ENCODE results near the gene TSFM. TPM values are rescaled to one million over a fixed set of nuclear protein-coding genes. Genes with fewer than 3 reads are reported as not detected.

Gene TSFM
- total and polyA plus RNA-seq, 8 donors = 7.2 to 16.7 (median 13.5) TPM

DNA sequence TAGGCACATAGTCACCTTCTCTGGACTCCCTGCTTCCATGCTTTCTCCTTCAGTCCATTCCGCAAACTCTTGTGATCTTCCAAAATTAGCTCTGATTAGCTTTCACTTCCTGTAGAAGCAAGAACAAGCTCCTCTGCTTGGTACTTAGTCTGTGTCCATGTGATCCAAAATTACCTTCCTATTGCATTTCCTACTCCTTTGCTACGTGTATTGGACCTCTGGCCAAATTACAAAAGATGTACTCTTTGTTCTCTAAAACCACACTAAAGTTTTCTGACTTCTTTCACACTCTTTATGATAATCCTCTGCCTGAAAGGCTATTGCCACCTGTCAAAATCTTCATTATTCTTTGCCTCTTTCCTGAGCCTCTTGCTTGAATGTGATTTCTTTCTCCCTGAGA, 786 bp upstream of the TSFM start:
- intact Hi-C loops (cut with DNase I) = no loop called here
- H3K27ac ChIP-seq = peak overlapping the region in 2 of 4 donors; percentile 20 to 23
- 67 to 79% methylated on average over 2 of the region's 2 CpGs for WGBS, 2 donors
- TF ChIP-seq, protein P1, sequence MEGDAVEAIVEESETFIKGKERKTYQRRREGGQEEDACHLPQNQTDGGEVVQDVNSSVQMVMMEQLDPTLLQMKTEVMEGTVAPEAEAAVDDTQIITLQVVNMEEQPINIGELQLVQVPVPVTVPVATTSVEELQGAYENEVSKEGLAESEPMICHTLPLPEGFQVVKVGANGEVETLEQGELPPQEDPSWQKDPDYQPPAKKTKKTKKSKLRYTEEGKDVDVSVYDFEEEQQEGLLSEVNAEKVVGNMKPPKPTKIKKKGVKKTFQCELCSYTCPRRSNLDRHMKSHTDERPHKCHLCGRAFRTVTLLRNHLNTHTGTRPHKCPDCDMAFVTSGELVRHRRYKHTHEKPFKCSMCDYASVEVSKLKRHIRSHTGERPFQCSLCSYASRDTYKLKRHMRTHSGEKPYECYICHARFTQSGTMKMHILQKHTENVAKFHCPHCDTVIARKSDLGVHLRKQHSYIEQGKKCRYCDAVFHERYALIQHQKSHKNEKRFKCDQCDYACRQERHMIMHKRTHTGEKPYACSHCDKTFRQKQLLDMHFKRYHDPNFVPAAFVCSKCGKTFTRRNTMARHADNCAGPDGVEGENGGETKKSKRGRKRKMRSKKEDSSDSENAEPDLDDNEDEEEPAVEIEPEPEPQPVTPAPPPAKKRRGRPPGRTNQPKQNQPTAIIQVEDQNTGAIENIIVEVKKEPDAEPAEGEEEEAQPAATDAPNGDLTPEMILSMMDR (IDR thresholded peaks at IDR 0.05) = no peak
- no peaks in the 10 kb centered on the region for H3K9me3 ChIP-seq
- H3K27me3 ChIP-seq = no peaks in the 10 kb centered on the region
- peaks cover 4 to 15% (median 14%) of the 10 kb centered on the region in 3 donors for H3K4me1 ChIP-seq
- FAIRE-seq = no peak
- peaks cover under 1 to 18% (median 7%) of the 10 kb centered on the region in 3 donors for H3K36me3 ChIP-seq
- H3K4me3 ChIP-seq = no peak overlapping the region
- ATAC-seq = no peak
- no peak for DNase-seq

DNA sequence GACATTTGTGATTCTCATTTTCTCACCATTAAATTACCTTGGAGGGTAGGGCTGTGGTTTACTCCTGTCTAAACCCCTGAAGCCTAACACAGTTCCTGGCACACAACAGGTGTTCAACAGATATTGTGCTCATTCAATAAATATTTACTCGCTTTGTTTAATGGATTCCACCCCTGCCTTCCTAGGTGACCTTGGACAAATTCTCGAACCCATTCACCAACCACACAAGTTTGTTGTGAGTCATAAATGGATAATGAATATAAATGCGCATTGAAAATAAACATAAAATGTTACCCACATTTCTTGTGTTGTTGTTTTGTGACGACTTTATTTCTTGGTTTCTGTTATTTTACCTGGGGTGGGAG, 362 bp upstream of the TSFM start:
- FAIRE-seq (no peak), ATAC-seq (peak; percentile 24 to 44 (median 35)), DNase-seq (peak in 1 of 6 donors; percentile 32)
- peak overlapping the region in 2 of 4 donors; percentile 20 to 23 for H3K27ac ChIP-seq
- H3K36me3 ChIP-seq = peaks cover 3 to 22% (median 7%) of the 10 kb centered on the region in 3 donors
- TF ChIP-seq, protein P1 (IDR thresholded peaks at IDR 0.05) = no peak
- intact Hi-C loops (cut with DNase I) = no loop called here
- H3K4me3 ChIP-seq = peak overlapping the region in 2 of 4 donors; percentile 79 to 88
- H3K9me3 ChIP-seq = no peaks in the 10 kb centered on the region
- peaks cover 4 to 15% (median 14%) of the 10 kb centered on the region in 3 donors for H3K4me1 ChIP-seq
- 4% methylated on average over 4 of the region's 4 CpGs for WGBS, 2 donors
- H3K27me3 ChIP-seq = no peaks in the 10 kb centered on the region

DNA sequence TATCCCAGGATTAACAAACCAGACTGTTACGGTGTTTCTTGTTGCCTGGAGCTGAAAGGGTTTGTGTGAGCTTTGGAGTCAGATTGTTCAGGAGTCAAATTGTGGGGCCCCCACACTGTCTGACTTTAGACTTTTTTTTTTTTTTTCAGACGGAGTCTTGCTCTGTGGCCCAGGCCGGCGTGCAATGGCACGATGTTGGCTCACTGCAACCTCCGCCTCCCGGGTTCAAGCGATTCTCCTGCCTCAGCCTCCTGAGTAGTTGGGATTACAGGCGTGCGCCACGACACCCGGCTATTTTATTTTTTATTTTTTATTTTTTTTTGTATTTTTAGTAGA, 847 bp downstream of the TSFM start:
- no peaks in the 10 kb centered on the region for H3K27me3 ChIP-seq
- ATAC-seq (no peak), FAIRE-seq (no peak), DNase-seq (no peak)
- H3K27ac ChIP-seq = no peak overlapping the region
- intact Hi-C loops (cut with DNase I) = no loop called here
- WGBS, 2 donors = 66 to 72% methylated on average over 12 of the region's 12 CpGs
- H3K9me3 ChIP-seq = no peaks in the 10 kb centered on the region
- peak overlapping the region; percentile 58 to 91 (median 84) for H3K4me3 ChIP-seq
- peaks cover 4 to 15% (median 14%) of the 10 kb centered on the region in 3 donors for H3K4me1 ChIP-seq
- peaks cover 3 to 33% (median 7%) of the 10 kb centered on the region in 3 donors for H3K36me3 ChIP-seq
- TF ChIP-seq, protein P1 (IDR thresholded peaks at IDR 0.05) = no peak

DNA sequence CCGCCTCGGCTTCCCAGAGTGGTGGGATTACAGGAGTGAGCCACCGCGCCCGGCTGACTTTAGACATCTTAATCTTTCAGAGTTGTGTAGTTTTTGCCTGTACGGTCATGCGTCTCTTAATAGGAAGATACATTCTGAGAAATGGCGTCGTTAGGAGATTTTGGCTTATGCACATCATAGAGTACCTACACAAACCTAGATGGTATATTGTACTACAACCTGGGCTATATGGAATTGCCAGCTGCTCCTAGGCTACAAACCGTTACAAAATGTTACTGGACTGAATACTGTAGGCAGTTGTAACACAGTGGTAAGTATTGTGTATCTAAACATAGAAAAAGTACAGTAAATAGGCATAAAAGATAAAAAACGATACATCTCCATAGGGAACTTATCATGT, 1.3 kb downstream of the TSFM start:
- no peak for ATAC-seq
- peaks cover 3 to 36% (median 7%) of the 10 kb centered on the region in 3 donors for H3K36me3 ChIP-seq
- intact Hi-C loops (cut with DNase I) = no loop called here
- FAIRE-seq = no peak
- H3K4me3 ChIP-seq = peak overlapping the region in 1 of 4 donors; percentile 88
- H3K27ac ChIP-seq = no peak overlapping the region
- H3K27me3 ChIP-seq = no peaks in the 10 kb centered on the region
- no peaks in the 10 kb centered on the region for H3K9me3 ChIP-seq
- WGBS, 2 donors = 83 to 90% methylated on average over 11 of the region's 11 CpGs
- H3K4me1 ChIP-seq = peaks cover 4 to 15% (median 14%) of the 10 kb centered on the region in 3 donors
- no peak for DNase-seq
- TF ChIP-seq, protein P1 (IDR thresholded peaks at IDR 0.05) = no peak

DNA sequence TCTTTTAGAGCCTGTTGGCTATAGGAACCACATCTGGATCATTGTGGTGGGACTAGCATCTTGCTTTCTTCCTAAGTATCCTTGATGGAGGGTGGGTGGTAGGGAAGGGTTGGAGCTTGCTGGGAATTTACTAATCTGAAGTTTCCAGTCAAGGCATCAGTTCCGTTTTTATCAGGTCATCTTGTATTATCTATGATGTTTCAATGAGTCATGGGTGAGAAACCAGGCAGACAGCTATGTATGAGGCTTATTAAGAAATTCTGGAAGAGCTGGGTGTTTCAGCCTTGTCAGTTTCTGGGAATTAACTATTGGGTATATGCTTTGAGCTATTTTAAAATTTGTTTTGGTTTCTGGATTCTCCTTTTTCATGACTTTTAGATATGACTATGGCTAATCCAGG, 11.3 kb downstream of the TSFM start:
- intact Hi-C loops (cut with DNase I) = no loop called here
- ATAC-seq = peak in 1 of 4 donors; percentile 52
- no peak for FAIRE-seq
- peaks cover 0 to 60% (median 10%) of the 10 kb centered on the region in 3 donors for H3K36me3 ChIP-seq
- H3K9me3 ChIP-seq = no peaks in the 10 kb centered on the region
- no peak for DNase-seq
- TF ChIP-seq, protein P1 (IDR thresholded peaks at IDR 0.05) = no peak
- 21 to 37% methylated on average over 1 of the region's 1 CpG for WGBS, 2 donors
- H3K27me3 ChIP-seq = no peaks in the 10 kb centered on the region
- no peak overlapping the region for H3K4me3 ChIP-seq
- H3K27ac ChIP-seq = no peak overlapping the region
- no peaks in the 10 kb centered on the region for H3K4me1 ChIP-seq

Data from pancreas (tissue), 10 donors.